ENCODE results near the gene MAGI2. TPM values are rescaled to one million over a fixed set of nuclear protein-coding genes. Genes with fewer than 3 reads are reported as not detected.

MAGI2 gene
- total and polyA plus RNA-seq, 2 of the 13 experiments (the other 11 are each of a cell fraction or from before 2014, with no cell fraction given) = 1.5 to 3.8 TPM

DNA sequence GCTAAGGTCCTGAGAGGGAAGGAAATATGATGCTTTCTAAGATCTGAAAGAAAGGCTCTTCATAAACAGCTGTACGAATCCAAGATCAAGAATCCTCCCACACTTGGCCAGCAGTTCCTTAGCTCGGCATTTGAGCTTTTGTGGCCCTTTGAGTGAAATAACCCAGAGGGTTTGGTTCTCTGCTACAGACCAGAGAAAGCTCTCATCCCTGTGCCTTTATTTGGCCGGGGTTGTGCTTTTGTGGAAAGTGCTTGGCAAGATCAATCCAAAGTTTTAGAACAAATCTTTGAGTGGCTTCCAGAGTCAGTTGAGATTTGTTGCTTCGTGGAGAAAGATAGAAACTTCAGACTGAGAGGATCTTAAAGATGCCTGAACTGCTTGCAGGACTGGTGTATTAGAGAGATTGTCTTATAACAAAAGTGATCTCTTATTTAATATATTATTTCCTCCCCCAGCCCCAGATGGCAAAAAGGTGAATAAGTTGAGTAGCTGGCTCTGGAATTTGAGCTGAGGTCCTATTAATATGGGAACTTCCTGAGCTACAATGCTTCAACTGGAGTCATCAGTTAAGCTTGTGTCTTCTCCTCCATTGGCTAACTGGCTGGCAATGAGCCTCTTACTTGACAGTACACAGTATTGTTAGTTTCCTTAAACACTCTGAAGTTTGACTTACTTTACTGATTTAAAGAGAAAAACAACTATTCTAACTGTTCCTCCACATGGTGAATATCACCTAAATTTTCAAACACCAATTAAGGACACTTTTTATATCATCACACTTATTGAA is 687.3 kb downstream of the MAGI2 start (continued):
- TF ChIP-seq ZBTB44 (CRISPR knock-in tag; IDR thresholded peaks at IDR 0.05) = no peak
- TF ChIP-seq ZNF282 (IDR thresholded peaks at IDR 0.05; ENCODE audit: partially characterized antibody) = no peak
- no peak for TF ChIP-seq ZNF10 (CRISPR knock-in tag; IDR thresholded peaks at IDR 0.05; ENCODE audit: borderline replicate concordance, low read depth)
- TF ChIP-seq PAF1 (CRISPR knock-in tag; IDR thresholded peaks at IDR 0.05) = no peak
- no peak for TF ChIP-seq E2F5 (CRISPR knock-in tag; conservative IDR thresholded peaks at IDR 0.05)
- TF ChIP-seq, protein P1, sequence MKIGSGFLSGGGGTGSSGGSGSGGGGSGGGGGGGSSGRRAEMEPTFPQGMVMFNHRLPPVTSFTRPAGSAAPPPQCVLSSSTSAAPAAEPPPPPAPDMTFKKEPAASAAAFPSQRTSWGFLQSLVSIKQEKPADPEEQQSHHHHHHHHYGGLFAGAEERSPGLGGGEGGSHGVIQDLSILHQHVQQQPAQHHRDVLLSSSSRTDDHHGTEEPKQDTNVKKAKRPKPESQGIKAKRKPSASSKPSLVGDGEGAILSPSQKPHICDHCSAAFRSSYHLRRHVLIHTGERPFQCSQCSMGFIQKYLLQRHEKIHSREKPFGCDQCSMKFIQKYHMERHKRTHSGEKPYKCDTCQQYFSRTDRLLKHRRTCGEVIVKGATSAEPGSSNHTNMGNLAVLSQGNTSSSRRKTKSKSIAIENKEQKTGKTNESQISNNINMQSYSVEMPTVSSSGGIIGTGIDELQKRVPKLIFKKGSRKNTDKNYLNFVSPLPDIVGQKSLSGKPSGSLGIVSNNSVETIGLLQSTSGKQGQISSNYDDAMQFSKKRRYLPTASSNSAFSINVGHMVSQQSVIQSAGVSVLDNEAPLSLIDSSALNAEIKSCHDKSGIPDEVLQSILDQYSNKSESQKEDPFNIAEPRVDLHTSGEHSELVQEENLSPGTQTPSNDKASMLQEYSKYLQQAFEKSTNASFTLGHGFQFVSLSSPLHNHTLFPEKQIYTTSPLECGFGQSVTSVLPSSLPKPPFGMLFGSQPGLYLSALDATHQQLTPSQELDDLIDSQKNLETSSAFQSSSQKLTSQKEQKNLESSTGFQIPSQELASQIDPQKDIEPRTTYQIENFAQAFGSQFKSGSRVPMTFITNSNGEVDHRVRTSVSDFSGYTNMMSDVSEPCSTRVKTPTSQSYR (CRISPR knock-in tag; IDR thresholded peaks at IDR 0.05; ENCODE audit: borderline replicate concordance) = no peak
- TF ChIP-seq, protein P2, sequence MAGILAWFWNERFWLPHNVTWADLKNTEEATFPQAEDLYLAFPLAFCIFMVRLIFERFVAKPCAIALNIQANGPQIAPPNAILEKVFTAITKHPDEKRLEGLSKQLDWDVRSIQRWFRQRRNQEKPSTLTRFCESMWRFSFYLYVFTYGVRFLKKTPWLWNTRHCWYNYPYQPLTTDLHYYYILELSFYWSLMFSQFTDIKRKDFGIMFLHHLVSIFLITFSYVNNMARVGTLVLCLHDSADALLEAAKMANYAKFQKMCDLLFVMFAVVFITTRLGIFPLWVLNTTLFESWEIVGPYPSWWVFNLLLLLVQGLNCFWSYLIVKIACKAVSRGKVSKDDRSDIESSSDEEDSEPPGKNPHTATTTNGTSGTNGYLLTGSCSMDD (CRISPR knock-in tag; IDR thresholded peaks at IDR 0.05) = no peak
